GM23248 (cell line): ENCODE results near the gene NINL.

Source experiments
- EZH2 ChIP-seq: fragments of 200-600 bp; sonication (generic); IDR thresholded peaks from 2 replicates; pipeline ENCODE4 v1.6.1; 2018; ENCODE audit warnings: antibody characterized with exemption, mild to moderate bottlenecking; ENCODE audit not compliant: insufficient read depth, poor library complexity, severe bottlenecking
- EZH2phosphoT487 ChIP-seq: fragments of 200-600 bp; sonication (generic); IDR thresholded peaks from 2 replicates; pipeline ENCODE4 v1.6.1; 2018; ENCODE audit warnings: antibody characterized with exemption, moderate library complexity, mild to moderate bottlenecking, low read depth; ENCODE audit not compliant: insufficient read depth

DNA sequence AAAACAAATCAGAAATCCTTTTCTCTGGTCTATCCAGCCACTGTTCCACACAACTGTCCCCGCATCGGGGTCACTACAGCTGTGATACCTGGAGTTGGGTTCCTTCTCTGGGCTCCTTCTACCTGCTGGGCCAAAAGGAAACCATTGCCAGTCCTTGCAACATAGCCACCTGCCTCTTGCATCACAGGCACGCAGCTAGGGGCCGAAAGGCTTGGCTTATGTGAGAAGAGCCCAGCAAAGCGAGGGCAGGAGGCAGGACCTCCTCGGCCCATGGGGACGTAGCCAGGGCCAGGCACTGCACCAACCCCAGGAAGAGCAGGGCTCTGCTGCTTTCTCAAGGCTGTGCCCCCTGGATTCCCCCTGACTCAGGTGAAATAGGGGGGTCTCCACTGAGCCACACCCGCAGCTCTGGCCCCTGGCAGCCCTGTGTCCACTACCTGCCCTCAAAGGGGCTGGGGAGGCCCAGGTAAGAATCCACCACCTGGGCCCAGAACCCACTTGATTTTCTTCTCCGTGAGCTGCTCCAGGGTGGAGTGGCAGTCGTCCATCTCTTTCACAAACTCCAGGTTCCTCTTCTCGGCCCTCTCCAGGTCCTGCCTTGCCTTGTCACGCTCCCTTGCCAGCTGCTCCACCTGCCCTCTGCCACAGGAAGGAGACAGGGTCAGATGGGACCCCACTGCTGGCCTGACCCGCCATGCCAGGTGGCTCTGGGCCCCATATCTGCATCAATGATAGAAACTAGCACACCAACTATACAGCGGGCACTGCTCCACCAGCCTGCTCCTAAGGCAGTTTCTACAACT is 89.0 kb downstream of the NINL start:
- no peak for TF ChIP-seq EZH2phosphoT487
- no peak for TF ChIP-seq EZH2
